ENCODE data around the gene MMP7.

Gene MMP7

GRCh38 chr11:102517670-102518069, 12.9 kb downstream of the MMP7 start (continued):
- no peak for TF ChIP-seq AEBP2 (tag by site-specific recombination; IDR thresholded peaks at IDR 0.05; ENCODE audit: borderline replicate concordance)
- no peak for TF ChIP-seq ZNF112 (tag by site-specific recombination; IDR thresholded peaks at IDR 0.05)
- TF ChIP-seq ZNF501 (tag by site-specific recombination; IDR thresholded peaks at IDR 0.05) = no peak
- TF ChIP-seq ZNF266 (tag by site-specific recombination; IDR thresholded peaks at IDR 0.05; ENCODE audit: low read depth) = no peak
- TF ChIP-seq ZNF670 (tag by site-specific recombination; IDR thresholded peaks at IDR 0.05; ENCODE audit: low read depth) = no peak
- TF ChIP-seq ZNF658 (tag by site-specific recombination; IDR thresholded peaks at IDR 0.05) = no peak
- TF ChIP-seq ZNF16 (tag by site-specific recombination; IDR thresholded peaks at IDR 0.05; ENCODE audit: low read depth) = no peak
- no peak for TF ChIP-seq GFI1B (tag by site-specific recombination; IDR thresholded peaks at IDR 0.05)
- no peak for TF ChIP-seq KLF17 (tag by site-specific recombination; IDR thresholded peaks at IDR 0.05)

GRCh38 chr11:102516179-102516578, 14.4 kb downstream of the MMP7 start:
- Histone ChIP-seq H3K4me3 (ENCODE audit: low read depth, low read length) (no peak overlapping the region), H3K27ac (ENCODE audit: extremely low read depth, low read depth, low read length) (no peak overlapping the region), H3K4me1 (ENCODE audit: control insufficient read depth, insufficient read depth, low read length) (0 out of 2 replicates have a peak, but pooled peaks cover 2% of the 10 kb centered on the region), H3K9me3 (ENCODE audit: control insufficient read depth, insufficient read depth, low read depth, low read length) (no peaks in the 10 kb centered on the region), H3K36me3 (ENCODE audit: control insufficient read depth in 2 of 2, insufficient read depth in 1 of 2, low read length in 2 of 2) (no peaks in the 10 kb centered on the region)
- ChIA-PET CTCF (interaction anchor here (1.8 to 3.0 kb wide), 2 partner anchors 97 to 125 kb away, joined by 5 to 8 read pairs; no protein-coding TSS in a partner anchor), POLR2A (no interaction called here)
- TF ChIP-seq ZNF266 (tag by site-specific recombination; IDR thresholded peaks at IDR 0.05; ENCODE audit: low read depth) (no peak), PRDM2 (tag by site-specific recombination; IDR thresholded peaks at IDR 0.05; ENCODE audit: borderline replicate concordance) (no peak), GLIS1 (tag by site-specific recombination; IDR thresholded peaks at IDR 0.05) (no peak), WT1 (tag by site-specific recombination; IDR thresholded peaks at IDR 0.05) (no peak), ZNF501 (tag by site-specific recombination; IDR thresholded peaks at IDR 0.05) (no peak), ZNF521 (tag by site-specific recombination; IDR thresholded peaks at IDR 0.05) (no peak), ZNF560 (tag by site-specific recombination; IDR thresholded peaks at IDR 0.05; ENCODE audit: borderline replicate concordance) (no peak), ZNF362 (tag by site-specific recombination; IDR thresholded peaks at IDR 0.05) (no peak), ZNF518A (tag by site-specific recombination; conservative IDR thresholded peaks at IDR 0.05; ENCODE audit: low read depth) (no peak)
